ENCODE data around the gene PCSK7. TPM values are rescaled to one million over a fixed set of nuclear protein-coding genes. Genes with fewer than 3 reads are reported as not detected.

PCSK7 gene
- total RNA-seq, 4 donors from 2014 or later: 136 to 244 (median 171) TPM

- H3K9me3 ChIP-seq: no peaks in the 10 kb centered on the region
- no peaks in the 10 kb centered on the region for H3K27me3 ChIP-seq
- H3K4me1 ChIP-seq: peaks cover 0 to 7% (median 0%) of the 10 kb centered on the region in 4 donors
- no peak overlapping the region for H3K4me3 ChIP-seq
- no peak for TF ChIP-seq POLR2A (IDR thresholded peaks at IDR 0.05)
- TF ChIP-seq CTCF (IDR thresholded peaks at IDR 0.05): no peak
- DNase-seq: no peak
- H3K27ac ChIP-seq: peak overlapping the region in 2 of 4 donors; percentile 30 to 42
- peaks cover 0 to 41% (median 0%) of the 10 kb centered on the region in 3 donors for H3K36me3 ChIP-seq
Measured at GRCh38 chr11:117171404-117172061, 60.3 kb downstream of the PCSK7 start.

DNA sequence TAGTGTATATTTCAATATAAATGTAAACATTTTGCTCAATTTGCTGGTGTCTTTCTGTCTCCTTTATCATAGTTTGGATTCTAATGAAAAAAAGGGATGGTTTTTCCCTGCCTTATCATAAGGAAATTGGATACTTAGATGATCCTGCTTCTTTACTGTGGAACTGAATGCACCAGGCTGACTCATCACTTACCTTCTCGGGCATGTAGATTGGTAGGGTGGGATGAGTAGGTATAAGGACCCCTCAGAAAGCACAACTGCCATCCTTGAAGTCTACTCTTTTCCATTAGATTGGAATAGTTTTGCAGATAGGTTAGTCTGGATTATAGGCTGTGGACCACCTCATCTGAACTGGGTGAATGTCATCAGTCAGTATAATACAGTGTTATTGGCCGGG lies 60.9 kb downstream of the PCSK7 start:
- H3K27me3 ChIP-seq: no peaks in the 10 kb centered on the region
- DNase-seq: no peak
- no peaks in the 10 kb centered on the region for H3K9me3 ChIP-seq
- no peak overlapping the region for H3K4me3 ChIP-seq
- H3K27ac ChIP-seq: peak overlapping the region in 1 of 4 donors; percentile 25
- TF ChIP-seq POLR2A (IDR thresholded peaks at IDR 0.05) (no peak), CTCF (IDR thresholded peaks at IDR 0.05) (no peak)
- peaks cover 0 to 7% (median 0%) of the 10 kb centered on the region in 4 donors for H3K4me1 ChIP-seq
- H3K36me3 ChIP-seq: peaks cover 0 to 46% (median 0%) of the 10 kb centered on the region in 3 donors

- no peaks in the 10 kb centered on the region for H3K27me3 ChIP-seq
- no peak for DNase-seq
- H3K4me3 ChIP-seq: no peak overlapping the region
- H3K27ac ChIP-seq: no peak overlapping the region
- H3K36me3 ChIP-seq: peaks cover 0 to 54% (median 0%) of the 10 kb centered on the region in 3 donors
- no peak for TF ChIP-seq CTCF (IDR thresholded peaks at IDR 0.05)
- TF ChIP-seq POLR2A (IDR thresholded peaks at IDR 0.05): no peak
- H3K4me1 ChIP-seq: peaks cover 0 to 7% (median 0%) of the 10 kb centered on the region in 4 donors
- no peaks in the 10 kb centered on the region for H3K9me3 ChIP-seq
Measured at GRCh38 chr11:117170210-117170609, 61.7 kb downstream of the PCSK7 start.

GRCh38 chr11:117169736-117170135 lies 62.1 kb downstream of the PCSK7 start:
- no peak for TF ChIP-seq POLR2A (IDR thresholded peaks at IDR 0.05)
- no peak for DNase-seq
- Histone ChIP-seq H3K4me3 (no peak overlapping the region), H3K27ac (no peak overlapping the region), H3K9me3 (no peaks in the 10 kb centered on the region), H3K27me3 (no peaks in the 10 kb centered on the region), H3K36me3 (peaks cover 0 to 59% (median 0%) of the 10 kb centered on the region in 3 donors), H3K4me1 (peaks cover 0 to 7% (median 0%) of the 10 kb centered on the region in 4 donors)

DNA sequence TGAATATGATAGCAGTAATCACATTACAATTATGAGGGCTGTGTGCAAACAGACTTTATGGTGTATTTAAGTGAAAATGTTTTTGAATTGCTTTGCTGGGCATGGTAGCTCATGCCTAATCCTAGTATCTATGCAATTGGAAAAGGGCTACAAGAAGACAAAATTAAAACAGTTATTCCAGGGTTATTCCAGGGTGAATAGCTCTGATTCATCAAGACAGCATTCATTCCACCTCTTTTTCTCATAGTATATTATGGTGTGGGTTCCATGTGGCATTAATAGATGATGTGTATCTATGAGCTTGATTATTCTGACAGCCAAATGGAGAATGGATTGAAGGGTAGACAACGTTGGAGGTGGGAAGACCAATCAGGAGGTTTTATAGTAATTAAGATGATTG lies 65.4 kb downstream of the PCSK7 start:
- Histone ChIP-seq H3K36me3 (peaks cover 0 to 90% (median 8%) of the 10 kb centered on the region in 3 donors), H3K4me1 (no peaks in the 10 kb centered on the region)
- DNase-seq: no peak

More for the DNA sequence above, 65.4 kb downstream of the PCSK7 start:
- H3K27me3 ChIP-seq: no peaks in the 10 kb centered on the region
- H3K9me3 ChIP-seq: no peaks in the 10 kb centered on the region
- H3K27ac ChIP-seq: no peak overlapping the region
- no peak overlapping the region for H3K4me3 ChIP-seq
- no peak for TF ChIP-seq POLR2A (IDR thresholded peaks at IDR 0.05)
- no peak for TF ChIP-seq CTCF (IDR thresholded peaks at IDR 0.05)
